AG10803 (cell line): ENCODE data around the gene CHIT1.

Experiments
- DNase-seq: peaks from one replicate; pipeline ENCODE4 v3.0.0; 2010; ENCODE audit warnings: low read depth
- H3K4me3 ChIP-seq: 2 replicates; pipeline ENCODE4 v1.5.1; 2011; ENCODE audit warnings: mild to moderate bottlenecking, low read length, control low read depth
- TF ChIP-seq, protein P1 (sequence below): conservative IDR thresholded peaks from 2 replicates; pipeline ENCODE4 v1.5.1; 2011; ENCODE audit warnings: mild to moderate bottlenecking, low read length, control low read depth, inconsistent platforms

Gene CHIT1

GRCh38 chr1:203175827-203176241 is 53.6 kb downstream of the CHIT1 start:
- TF ChIP-seq, protein P1, sequence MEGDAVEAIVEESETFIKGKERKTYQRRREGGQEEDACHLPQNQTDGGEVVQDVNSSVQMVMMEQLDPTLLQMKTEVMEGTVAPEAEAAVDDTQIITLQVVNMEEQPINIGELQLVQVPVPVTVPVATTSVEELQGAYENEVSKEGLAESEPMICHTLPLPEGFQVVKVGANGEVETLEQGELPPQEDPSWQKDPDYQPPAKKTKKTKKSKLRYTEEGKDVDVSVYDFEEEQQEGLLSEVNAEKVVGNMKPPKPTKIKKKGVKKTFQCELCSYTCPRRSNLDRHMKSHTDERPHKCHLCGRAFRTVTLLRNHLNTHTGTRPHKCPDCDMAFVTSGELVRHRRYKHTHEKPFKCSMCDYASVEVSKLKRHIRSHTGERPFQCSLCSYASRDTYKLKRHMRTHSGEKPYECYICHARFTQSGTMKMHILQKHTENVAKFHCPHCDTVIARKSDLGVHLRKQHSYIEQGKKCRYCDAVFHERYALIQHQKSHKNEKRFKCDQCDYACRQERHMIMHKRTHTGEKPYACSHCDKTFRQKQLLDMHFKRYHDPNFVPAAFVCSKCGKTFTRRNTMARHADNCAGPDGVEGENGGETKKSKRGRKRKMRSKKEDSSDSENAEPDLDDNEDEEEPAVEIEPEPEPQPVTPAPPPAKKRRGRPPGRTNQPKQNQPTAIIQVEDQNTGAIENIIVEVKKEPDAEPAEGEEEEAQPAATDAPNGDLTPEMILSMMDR: no peak
- no peak for DNase-seq
- no peak overlapping the region for H3K4me3 ChIP-seq

GRCh38 chr1:203175237-203175826 is 54.1 kb downstream of the CHIT1 start, which contains the start of gene MYBPH:
TSS of gene MYBPH (minus strand) at chr1:203175826. CDS start at chr1:203175755, 71 bp downstream.
- no peak for DNase-seq
- H3K4me3 ChIP-seq: no peak within 1 kb of the TSS
- TF ChIP-seq, protein P1: no peak

GRCh38 chr1:203174324-203174985 is 55.0 kb downstream of the CHIT1 start:
- no peak for DNase-seq
- TF ChIP-seq, protein P1: no peak

GRCh38 chr1:203173566-203173965 is 55.9 kb downstream of the CHIT1 start:
- H3K4me3 ChIP-seq: no peak overlapping the region
- TF ChIP-seq, protein P1: no peak
- DNase-seq: no peak

More at GRCh38 chr1:203174324-203174985, 55.0 kb downstream of the CHIT1 start:
- no peak overlapping the region for H3K4me3 ChIP-seq

DNA sequence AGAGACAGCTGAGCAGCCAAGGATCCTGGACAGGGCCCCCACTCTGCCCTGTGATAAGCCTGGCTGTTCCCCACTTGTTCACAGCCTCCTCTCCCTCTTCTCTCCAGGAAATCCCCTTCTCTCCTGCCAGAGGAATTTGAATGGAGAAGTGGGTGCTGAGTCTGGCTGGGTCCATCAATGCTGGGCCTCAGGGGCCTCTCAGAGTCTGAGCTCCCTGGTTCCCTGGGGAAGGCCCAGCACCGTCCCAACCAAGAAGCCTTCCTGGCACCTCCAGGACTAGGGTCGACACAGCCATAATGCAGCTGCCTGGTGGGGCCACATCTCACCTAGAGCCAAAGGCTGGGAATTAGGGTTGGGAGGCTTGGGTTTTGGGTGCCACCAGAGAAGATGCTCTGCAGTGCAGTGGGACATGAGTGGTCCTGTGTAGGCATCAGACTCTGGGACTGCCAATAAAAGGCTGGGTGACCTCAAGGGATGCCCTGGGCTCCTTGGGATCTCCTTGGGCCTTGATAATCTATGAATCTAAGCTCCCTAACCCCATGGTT is 56.4 kb downstream of the CHIT1 start:
- no peak for DNase-seq
- H3K4me3 ChIP-seq: no peak overlapping the region
- TF ChIP-seq, protein P1: no peak

DNA sequence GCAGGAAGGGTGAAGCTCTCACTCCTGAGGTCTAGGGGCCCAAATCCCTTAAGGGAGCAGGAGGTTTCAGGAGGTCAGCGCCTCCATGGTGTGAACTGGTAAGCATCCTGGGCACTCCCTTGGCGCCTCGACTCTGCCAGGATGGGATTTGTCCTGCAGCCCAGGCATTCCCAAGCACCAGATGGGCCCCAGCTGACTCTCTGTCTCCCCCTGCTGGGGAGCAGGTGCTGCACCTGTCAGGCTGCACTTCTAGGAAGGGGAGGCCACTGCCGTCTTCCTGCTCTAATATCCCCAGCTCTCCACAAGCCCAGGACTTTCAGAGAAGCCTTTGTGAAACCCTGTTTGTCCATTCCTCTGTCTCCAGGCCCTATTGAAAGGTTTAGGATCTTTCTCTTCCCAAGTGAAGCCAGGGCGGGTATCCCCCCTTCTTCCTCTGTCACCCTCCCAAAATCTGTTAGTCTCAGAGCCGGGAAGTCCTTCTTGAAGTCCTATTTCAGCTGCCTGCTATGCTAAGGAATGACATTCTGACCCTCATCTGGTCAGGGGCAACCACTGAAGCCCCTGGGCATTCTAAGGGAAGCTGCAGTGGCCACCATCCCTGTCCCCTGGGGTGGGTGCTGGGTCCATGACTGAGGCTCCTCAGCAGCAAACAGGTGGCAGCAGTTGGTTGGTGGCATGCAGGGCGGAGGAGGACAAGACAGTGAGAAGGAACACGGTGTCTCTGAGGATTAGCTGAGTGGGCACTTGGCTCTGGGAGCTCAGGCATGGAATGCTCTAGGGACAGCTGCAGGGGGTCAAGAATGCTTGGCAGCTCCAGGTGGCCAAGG is 57.1 kb downstream of the CHIT1 start:
- TF ChIP-seq, protein P1: peak; percentile 92
- peak; percentile 64 for DNase-seq
- no peak overlapping the region for H3K4me3 ChIP-seq
